Stimulated activated memory B cell treated with anti-CD40 and anti-IgM and Interleukin-4, amounts not matched to agents 10 μg/mL and 1 μg/mL and 100 μg/mL, for 72 hours (primary cell): ENCODE data around the gene DPYSL4.
A peak's percentile ranks its signal among the peaks of the same experiment; 100 is the strongest.

ENCODE experiments used
- ATAC-seq: fragments of 150-1000 bp; cut with Tn5 transposase; 2 replicates; pipeline ENCODE4 v1.10.0; 2021
- H3K27ac Mint-ChIP-seq: one replicate; pipeline ENCODE4 v1.8.0; 2022; ENCODE audit warnings: mild to moderate bottlenecking, mixed read lengths
- H3K27me3 Mint-ChIP-seq: one replicate; pipeline ENCODE4 v1.8.0; 2022; ENCODE audit warnings: mixed read lengths
- H3K36me3 Mint-ChIP-seq: one replicate; pipeline ENCODE4 v1.8.0; 2022; ENCODE audit warnings: mixed read lengths
- H3K4me1 Mint-ChIP-seq: one replicate; pipeline ENCODE4 v1.8.0; 2022; ENCODE audit warnings: mixed read lengths
- H3K4me3 Mint-ChIP-seq: one replicate; pipeline ENCODE4 v1.8.0; 2022; ENCODE audit warnings: mild to moderate bottlenecking, moderate library complexity, mixed read lengths
- H3K9me3 Mint-ChIP-seq: one replicate; pipeline ENCODE4 v1.8.0; 2022; ENCODE audit warnings: mixed read lengths

Gene DPYSL4

GRCh38 chr10:132167041-132167674, 19.6 kb upstream of the DPYSL4 start:
- Mint-ChIP-seq H3K27ac (no peak overlapping the region), H3K36me3 (no peaks in the 10 kb centered on the region), H3K9me3 (no peaks in the 10 kb centered on the region), H3K27me3 (peaks cover 49% of the 10 kb centered on the region), H3K4me1 (peaks cover 16% of the 10 kb centered on the region), H3K4me3 (no peak overlapping the region)
- ATAC-seq, result no peak

- no peaks in the 10 kb centered on the region for H3K9me3 Mint-ChIP-seq
- H3K4me1 Mint-ChIP-seq, result peaks cover 8% of the 10 kb centered on the region
- no peak for ATAC-seq
- H3K27me3 Mint-ChIP-seq, result peaks cover 57% of the 10 kb centered on the region
- H3K27ac Mint-ChIP-seq, result no peak overlapping the region
- H3K4me3 Mint-ChIP-seq, result no peak overlapping the region
- no peaks in the 10 kb centered on the region for H3K36me3 Mint-ChIP-seq
These were observed 18.8 kb upstream of the DPYSL4 start for GRCh38 chr10:132167976-132168375.

- no peak for ATAC-seq
- Mint-ChIP-seq H3K4me3 (no peak overlapping the region), H3K27ac (no peak overlapping the region), H3K36me3 (no peaks in the 10 kb centered on the region), H3K9me3 (peaks cover 5% of the 10 kb centered on the region), H3K4me1 (peaks cover 2% of the 10 kb centered on the region), H3K27me3 (peaks cover 64% of the 10 kb centered on the region)
These were observed 18.1 kb upstream of the DPYSL4 start for GRCh38 chr10:132168571-132169030.

GRCh38 chr10:132169031-132169765, 17.6 kb upstream of the DPYSL4 start:
- ATAC-seq, result no peak
- peaks cover 5% of the 10 kb centered on the region for H3K9me3 Mint-ChIP-seq
- H3K27me3 Mint-ChIP-seq, result peaks cover 70% of the 10 kb centered on the region
- H3K4me1 Mint-ChIP-seq, result no peaks in the 10 kb centered on the region
- no peak overlapping the region for H3K4me3 Mint-ChIP-seq
- H3K36me3 Mint-ChIP-seq, result no peaks in the 10 kb centered on the region
- H3K27ac Mint-ChIP-seq, result no peak overlapping the region

- H3K4me1 Mint-ChIP-seq, result no peaks in the 10 kb centered on the region
- H3K27me3 Mint-ChIP-seq, result peaks cover 76% of the 10 kb centered on the region
- H3K4me3 Mint-ChIP-seq, result no peak overlapping the region
- no peak overlapping the region for H3K27ac Mint-ChIP-seq
- peaks cover 5% of the 10 kb centered on the region for H3K9me3 Mint-ChIP-seq
- ATAC-seq, result no peak
- no peaks in the 10 kb centered on the region for H3K36me3 Mint-ChIP-seq
These were observed 16.8 kb upstream of the DPYSL4 start for GRCh38 chr10:132169766-132170560.

- Mint-ChIP-seq H3K4me3 (no peak overlapping the region), H3K9me3 (peaks cover 5% of the 10 kb centered on the region), H3K4me1 (no peaks in the 10 kb centered on the region), H3K36me3 (no peaks in the 10 kb centered on the region), H3K27ac (no peak overlapping the region), H3K27me3 (peaks cover 84% of the 10 kb centered on the region)
- ATAC-seq, result no peak
These were observed 16.0 kb upstream of the DPYSL4 start for GRCh38 chr10:132170561-132171361.

- Mint-ChIP-seq H3K36me3 (no peaks in the 10 kb centered on the region), H3K27ac (no peak overlapping the region), H3K4me1 (peaks cover 7% of the 10 kb centered on the region), H3K9me3 (peaks cover 5% of the 10 kb centered on the region), H3K27me3 (peaks cover 83% of the 10 kb centered on the region), H3K4me3 (no peak overlapping the region)
- ATAC-seq, result peak; percentile 17
These were observed 14.4 kb upstream of the DPYSL4 start for GRCh38 chr10:132172091-132173066.

GRCh38 chr10:132173185-132173584, 13.6 kb upstream of the DPYSL4 start:
- Mint-ChIP-seq H3K4me3 (no peak overlapping the region), H3K36me3 (no peaks in the 10 kb centered on the region), H3K4me1 (peaks cover 7% of the 10 kb centered on the region), H3K27ac (no peak overlapping the region), H3K9me3 (peaks cover 5% of the 10 kb centered on the region), H3K27me3 (peaks cover 83% of the 10 kb centered on the region)
- no peak for ATAC-seq

- H3K27me3 Mint-ChIP-seq, result peaks cover 88% of the 10 kb centered on the region
- H3K9me3 Mint-ChIP-seq, result peaks cover 5% of the 10 kb centered on the region
- H3K36me3 Mint-ChIP-seq, result no peaks in the 10 kb centered on the region
- H3K4me1 Mint-ChIP-seq, result peaks cover 7% of the 10 kb centered on the region
- no peak overlapping the region for H3K4me3 Mint-ChIP-seq
- no peak for ATAC-seq
- H3K27ac Mint-ChIP-seq, result no peak overlapping the region
These were observed 12.5 kb upstream of the DPYSL4 start for GRCh38 chr10:132174237-132174636.

GRCh38 chr10:132175408-132175807, 11.3 kb upstream of the DPYSL4 start:
- peaks cover 90% of the 10 kb centered on the region for H3K27me3 Mint-ChIP-seq
- H3K4me1 Mint-ChIP-seq, result peaks cover 7% of the 10 kb centered on the region
- no peak overlapping the region for H3K4me3 Mint-ChIP-seq
- H3K9me3 Mint-ChIP-seq, result peaks cover 5% of the 10 kb centered on the region
- H3K36me3 Mint-ChIP-seq, result no peaks in the 10 kb centered on the region
- no peak for ATAC-seq
- H3K27ac Mint-ChIP-seq, result no peak overlapping the region

GRCh38 chr10:132175907-132176581, 10.7 kb upstream of the DPYSL4 start:
- Mint-ChIP-seq H3K27ac (no peak overlapping the region), H3K36me3 (no peaks in the 10 kb centered on the region), H3K4me3 (no peak overlapping the region), H3K4me1 (peaks cover 7% of the 10 kb centered on the region), H3K27me3 (peaks cover 83% of the 10 kb centered on the region), H3K9me3 (peaks cover 7% of the 10 kb centered on the region)
- ATAC-seq, result no peak

- Mint-ChIP-seq H3K4me3 (no peak overlapping the region), H3K27ac (no peak overlapping the region), H3K36me3 (no peaks in the 10 kb centered on the region), H3K4me1 (peaks cover 7% of the 10 kb centered on the region), H3K27me3 (peaks cover 75% of the 10 kb centered on the region), H3K9me3 (peaks cover 7% of the 10 kb centered on the region)
- no peak for ATAC-seq
These were observed 9.9 kb upstream of the DPYSL4 start for GRCh38 chr10:132176623-132177500.

- Mint-ChIP-seq H3K9me3 (peaks cover 7% of the 10 kb centered on the region), H3K4me1 (peaks cover 7% of the 10 kb centered on the region), H3K27ac (no peak overlapping the region), H3K36me3 (no peaks in the 10 kb centered on the region), H3K27me3 (peaks cover 63% of the 10 kb centered on the region), H3K4me3 (no peak overlapping the region)
- ATAC-seq, result no peak
These were observed 8.7 kb upstream of the DPYSL4 start for GRCh38 chr10:132178046-132178445.
